ENCODE results near the gene SEBOX.

Gene SEBOX, protein sequence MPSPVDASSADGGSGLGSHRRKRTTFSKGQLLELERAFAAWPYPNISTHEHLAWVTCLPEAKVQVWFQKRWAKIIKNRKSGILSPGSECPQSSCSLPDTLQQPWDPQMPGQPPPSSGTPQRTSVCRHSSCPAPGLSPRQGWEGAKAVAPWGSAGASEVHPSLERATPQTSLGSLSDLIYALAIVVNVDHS

DNA sequence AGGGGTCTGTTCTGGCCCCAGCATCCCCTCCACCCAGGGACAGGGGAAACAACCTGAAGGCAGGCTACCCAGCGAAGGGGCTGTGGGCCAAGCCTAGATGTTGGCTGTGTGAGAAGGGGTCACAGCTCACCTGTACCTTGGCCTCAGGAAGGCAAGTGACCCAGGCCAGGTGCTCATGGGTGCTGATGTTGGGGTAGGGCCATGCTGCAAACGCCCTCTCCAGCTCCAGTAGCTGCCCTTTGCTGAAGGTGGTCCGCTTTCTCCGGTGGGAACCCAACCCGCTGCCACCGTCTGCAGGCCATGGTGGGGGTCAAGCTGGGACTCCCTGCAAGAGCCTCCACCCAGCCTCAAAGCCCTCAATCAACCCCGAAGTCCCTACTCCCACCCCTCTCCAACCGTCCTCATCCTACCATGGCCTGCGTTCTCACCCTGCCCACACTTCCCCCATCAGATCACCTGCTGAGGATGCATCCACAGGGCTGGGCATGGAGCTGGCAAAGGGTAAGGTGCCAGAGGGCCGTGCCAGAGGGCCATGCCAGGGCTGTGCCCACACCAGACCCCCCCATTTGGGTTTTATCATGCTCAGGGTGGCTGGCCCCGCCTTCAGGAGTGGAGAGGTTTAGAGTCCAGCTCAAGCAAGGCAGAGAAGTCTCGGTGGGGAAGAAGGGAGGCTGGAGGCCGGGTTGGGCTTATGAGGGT lies at the start of gene SEBOX:
TSS of gene SEBOX (minus strand) at position 535 of the 699 bp plus-strand sequence. CDS start at position 487, 48 bp downstream.
- ATAC-seq (replicated peaks; ENCODE audit: extremely low read depth, poor library complexity, severe bottlenecking): no peak
- H3K36me3 Mint-ChIP-seq (ENCODE audit: insufficient read depth): peaks cover 18% of the 10 kb centered on the region

DNA sequence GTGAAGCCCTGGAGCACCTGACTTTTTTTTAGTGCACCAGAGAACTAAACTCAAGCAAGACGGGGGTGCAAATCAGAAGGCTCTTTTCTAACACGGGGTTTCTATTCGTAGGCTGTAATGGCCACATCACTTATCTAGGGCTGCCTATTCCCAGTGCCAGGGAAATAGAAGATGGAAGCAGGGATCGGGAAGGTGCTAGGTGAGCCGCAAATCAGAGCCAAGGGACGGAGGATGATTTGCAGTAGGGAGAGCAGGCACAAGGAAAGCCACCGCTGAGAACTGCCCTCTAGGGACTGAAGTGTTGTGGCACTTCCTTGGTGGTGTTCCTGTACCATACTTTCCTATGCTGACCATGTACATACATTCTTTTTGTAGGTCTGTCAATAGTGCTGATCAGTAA lies 48.8 kb upstream of the SEBOX start:
- no peak for DNase-seq (ENCODE audit: low spot score in 2 of 2)
- peaks cover 8% of the 10 kb centered on the region for H3K4me1 Mint-ChIP-seq
- no peaks in the 10 kb centered on the region for H3K9me3 Mint-ChIP-seq
- H3K36me3 Mint-ChIP-seq (ENCODE audit: insufficient read depth): no peaks in the 10 kb centered on the region
- no peak overlapping the region for H3K4me3 Mint-ChIP-seq
- H3K27me3 Mint-ChIP-seq: peaks cover 11% of the 10 kb centered on the region
- ATAC-seq (replicated peaks; ENCODE audit: extremely low read depth, poor library complexity, severe bottlenecking): no peak
- H3K27ac Mint-ChIP-seq (ENCODE audit: low read depth): no peak overlapping the region

More for the DNA sequence above, at the start of gene SEBOX:
- no peak for DNase-seq (ENCODE audit: low spot score in 2 of 2)
- Mint-ChIP-seq H3K4me3 (no peak within 1 kb of the TSS), H3K27ac (ENCODE audit: low read depth) (no peak within 1 kb of the TSS), H3K9me3 (no peaks in the 10 kb centered on the region), H3K4me1 (no peaks in the 10 kb centered on the region), H3K27me3 (no peaks in the 10 kb centered on the region)

DNA sequence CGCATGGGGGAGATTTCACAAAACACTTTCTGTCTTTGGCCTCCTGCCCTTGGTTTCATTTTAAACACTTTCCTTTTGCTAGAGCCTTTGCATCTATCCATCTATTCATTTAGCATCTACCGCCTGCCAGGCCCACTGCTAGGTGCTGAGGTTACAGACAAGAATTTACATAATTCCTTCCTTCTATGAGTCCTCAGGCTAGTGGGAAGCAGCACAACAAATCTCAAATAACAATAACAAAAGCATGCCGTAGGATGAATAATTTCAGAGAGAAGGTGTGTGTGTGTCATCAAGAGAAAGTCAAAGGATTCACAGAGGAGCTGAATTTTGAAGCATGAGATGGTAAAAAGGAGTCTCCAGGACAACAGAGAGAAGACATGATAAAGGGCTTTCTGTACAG lies 47.1 kb upstream of the SEBOX start:
- no peak for DNase-seq (ENCODE audit: low spot score in 2 of 2)
- Mint-ChIP-seq H3K27me3 (peaks cover 28% of the 10 kb centered on the region), H3K9me3 (no peaks in the 10 kb centered on the region), H3K27ac (ENCODE audit: low read depth) (no peak overlapping the region), H3K4me1 (peaks cover 7% of the 10 kb centered on the region), H3K36me3 (ENCODE audit: insufficient read depth) (no peaks in the 10 kb centered on the region), H3K4me3 (no peak overlapping the region)
- ATAC-seq (replicated peaks; ENCODE audit: extremely low read depth, poor library complexity, severe bottlenecking): no peak

DNA sequence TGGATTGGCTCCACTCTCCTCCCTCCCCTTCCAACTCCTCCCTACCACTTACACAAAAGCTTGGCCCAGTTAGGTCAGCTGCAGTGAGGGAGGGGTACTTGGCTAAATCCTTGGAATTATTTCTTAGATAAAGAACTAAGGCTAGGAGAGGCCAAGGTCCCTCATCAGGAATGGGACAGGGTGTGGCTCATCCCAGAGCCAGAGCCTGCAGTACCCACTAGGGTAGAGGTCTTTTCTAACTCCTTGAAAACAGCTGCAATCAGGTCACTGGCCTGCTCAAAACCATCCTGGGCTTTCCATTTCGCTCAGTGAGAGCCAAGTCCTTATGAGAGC lies 42.9 kb upstream of the SEBOX start:
- Mint-ChIP-seq H3K27ac (ENCODE audit: low read depth) (no peak overlapping the region), H3K36me3 (ENCODE audit: insufficient read depth) (peaks cover 2% of the 10 kb centered on the region), H3K9me3 (no peaks in the 10 kb centered on the region), H3K4me1 (no peaks in the 10 kb centered on the region), H3K27me3 (peaks cover 28% of the 10 kb centered on the region), H3K4me3 (no peak overlapping the region)
- no peak for DNase-seq (ENCODE audit: low spot score in 2 of 2)
- ATAC-seq (replicated peaks; ENCODE audit: extremely low read depth, poor library complexity, severe bottlenecking): no peak

DNA sequence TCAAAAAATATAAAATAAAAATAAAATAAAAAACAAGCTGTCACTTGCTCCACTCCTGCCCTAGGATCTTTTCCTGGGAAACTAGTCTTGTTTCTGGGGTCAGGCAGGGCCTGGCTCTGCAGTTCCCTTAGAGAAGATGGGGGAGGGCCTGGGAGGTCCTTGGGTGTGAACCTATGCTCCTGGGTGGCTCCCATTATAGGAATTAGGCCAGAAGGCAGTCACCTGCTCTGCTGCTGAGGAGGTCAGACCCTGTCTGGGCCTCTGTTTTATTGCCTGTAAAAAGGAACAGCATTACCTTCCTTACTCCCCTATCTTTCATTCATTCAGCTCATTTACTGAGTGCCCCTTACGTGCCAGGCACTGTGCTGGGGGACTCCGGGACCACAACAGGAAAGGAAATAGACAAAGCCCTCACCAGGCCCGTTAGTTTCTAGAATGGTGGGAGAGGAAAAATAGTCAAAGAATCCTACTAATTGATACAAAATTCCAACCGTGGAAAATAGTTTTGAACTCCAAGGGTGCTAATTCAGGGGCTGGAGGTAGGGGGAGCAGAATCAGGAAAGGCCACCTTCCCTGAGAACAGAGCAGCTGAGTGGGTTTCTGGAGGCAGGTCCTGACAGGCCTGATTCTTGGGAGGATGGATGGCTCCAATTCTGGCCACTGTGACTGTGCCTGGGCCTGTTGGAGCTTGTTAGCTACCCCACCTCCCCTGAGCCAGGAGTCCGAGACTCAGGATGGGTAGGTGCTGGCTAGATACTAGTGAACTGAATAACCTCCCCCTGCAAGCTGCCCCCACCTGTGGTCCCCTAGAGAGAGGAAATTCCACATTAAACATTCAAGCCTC lies 42.4 kb upstream of the SEBOX start:
- no peak for DNase-seq (ENCODE audit: low spot score in 2 of 2)
- Mint-ChIP-seq H3K4me3 (peak overlapping the region; percentile 71), H3K27me3 (peaks cover 28% of the 10 kb centered on the region), H3K36me3 (ENCODE audit: insufficient read depth) (peaks cover 2% of the 10 kb centered on the region), H3K4me1 (no peaks in the 10 kb centered on the region), H3K27ac (ENCODE audit: low read depth) (no peak overlapping the region), H3K9me3 (no peaks in the 10 kb centered on the region)
- no peak for ATAC-seq (replicated peaks; ENCODE audit: extremely low read depth, poor library complexity, severe bottlenecking)

DNA sequence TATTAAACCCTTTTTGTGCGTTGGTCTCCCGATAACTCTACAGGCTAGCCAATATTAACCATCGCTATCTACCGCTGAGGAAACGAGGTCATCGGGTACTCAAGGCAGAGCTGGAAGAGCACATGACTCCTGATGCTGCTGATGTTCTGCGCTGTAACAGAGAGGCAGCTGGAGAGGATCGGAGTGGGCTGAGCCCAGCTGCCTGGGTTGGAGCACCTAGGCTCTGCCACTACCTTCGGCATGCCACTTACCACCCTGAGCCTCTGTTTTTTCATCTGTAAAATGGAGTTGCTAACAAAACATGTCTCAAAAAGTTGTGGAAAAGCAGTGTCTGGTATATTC lies 41.4 kb upstream of the SEBOX start:
- no peak overlapping the region for H3K27ac Mint-ChIP-seq (ENCODE audit: low read depth)
- peaks cover 28% of the 10 kb centered on the region for H3K27me3 Mint-ChIP-seq
- H3K4me1 Mint-ChIP-seq: no peaks in the 10 kb centered on the region
- peaks cover 2% of the 10 kb centered on the region for H3K36me3 Mint-ChIP-seq (ENCODE audit: insufficient read depth)
- DNase-seq (ENCODE audit: low spot score in 2 of 2) (no peak), ATAC-seq (replicated peaks; ENCODE audit: extremely low read depth, poor library complexity, severe bottlenecking) (no peak)
- peak overlapping the region; percentile 71 for H3K4me3 Mint-ChIP-seq
- no peaks in the 10 kb centered on the region for H3K9me3 Mint-ChIP-seq

DNA sequence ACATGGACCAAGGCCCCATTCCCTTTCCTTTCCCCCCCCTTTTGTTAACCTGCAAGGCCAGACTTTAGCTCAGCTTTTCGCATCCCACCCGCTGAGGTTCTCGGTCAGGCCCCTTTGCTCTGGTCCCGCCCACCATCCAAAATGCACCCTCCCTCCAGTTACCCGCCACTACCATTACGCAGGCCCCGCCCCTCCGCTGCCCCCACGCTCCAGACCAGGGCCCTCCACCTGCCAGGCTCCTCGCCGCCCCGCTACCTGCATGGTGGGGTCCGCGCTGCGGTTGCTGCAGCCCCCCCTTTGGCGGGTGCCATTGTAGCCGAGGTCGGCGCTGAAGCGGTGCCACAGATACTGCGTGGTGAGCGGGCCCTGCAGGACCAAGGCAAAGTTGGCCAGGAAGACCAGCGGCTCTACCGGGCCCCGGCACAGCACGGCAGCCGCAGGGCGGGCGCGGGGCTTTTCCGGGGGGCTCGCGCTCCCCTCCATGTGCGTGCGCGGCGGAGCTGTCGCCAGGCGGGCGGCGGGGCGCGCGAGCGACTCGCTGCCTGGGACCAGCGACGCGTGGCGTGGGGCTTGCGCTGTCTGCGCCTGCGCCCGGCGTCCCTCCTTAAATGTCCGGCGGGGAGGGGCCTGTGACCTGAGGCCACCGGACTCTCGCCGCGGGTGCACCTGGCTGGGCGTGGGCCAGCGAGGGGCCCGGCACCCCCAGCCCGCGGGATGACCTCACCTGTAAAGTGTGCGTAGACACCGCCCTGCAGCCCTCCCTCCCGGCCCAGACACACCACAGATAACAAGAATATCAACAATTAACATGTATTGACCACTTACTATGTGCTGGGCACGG lies 40.9 kb upstream of the SEBOX start, which contains the start of gene SLC46A1:
TSS of gene SLC46A1 (minus strand) at position 581 of the 841 bp plus-strand sequence. CDS start at position 483, 98 bp downstream.
- Mint-ChIP-seq H3K27ac (ENCODE audit: low read depth) (no peak within 1 kb of the TSS), H3K4me1 (no peaks in the 10 kb centered on the region), H3K9me3 (no peaks in the 10 kb centered on the region), H3K4me3 (peak within 1 kb of the TSS; percentile 71), H3K27me3 (peaks cover 24% of the 10 kb centered on the region), H3K36me3 (ENCODE audit: insufficient read depth) (peaks cover 2% of the 10 kb centered on the region)
- DNase-seq (ENCODE audit: low spot score in 2 of 2) (no peak), ATAC-seq (replicated peaks; ENCODE audit: extremely low read depth, poor library complexity, severe bottlenecking) (peak; percentile 54)

DNA sequence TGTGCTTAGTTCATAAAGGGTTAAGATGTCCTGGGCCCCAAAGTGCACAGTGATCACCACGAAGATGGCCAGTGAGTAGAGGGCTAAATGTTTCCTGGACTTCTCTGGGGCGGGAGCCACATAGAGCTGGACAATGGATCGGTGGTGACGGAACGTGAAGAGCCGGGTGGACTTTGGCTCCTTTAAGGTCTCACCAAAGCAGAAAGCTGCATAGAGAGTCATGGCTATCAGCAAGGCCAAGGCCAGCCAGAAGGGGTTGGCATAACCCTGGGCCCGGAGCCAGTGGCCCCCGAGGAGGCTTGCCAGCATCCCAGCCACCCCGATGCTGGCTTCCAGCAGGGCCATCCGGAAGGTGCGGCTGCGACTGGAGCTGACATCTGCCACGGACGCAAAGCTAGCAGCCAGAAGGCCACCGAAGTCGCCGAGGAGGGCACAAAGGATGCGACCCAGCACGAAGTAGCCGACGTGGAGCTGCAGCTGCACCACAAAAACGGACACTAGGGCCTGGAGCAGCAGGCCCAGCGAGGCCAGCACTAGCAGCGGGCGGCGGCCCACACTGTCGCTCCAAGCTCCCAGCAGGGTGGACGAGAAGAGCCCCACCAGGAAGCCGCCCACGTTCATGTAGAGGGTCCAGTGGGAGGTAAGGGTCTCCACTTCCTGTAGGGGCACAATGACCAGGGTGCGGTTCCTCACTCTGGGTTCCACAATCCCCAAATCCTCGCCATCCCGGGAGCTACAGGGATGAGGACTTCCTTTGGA lies 40.0 kb upstream of the SEBOX start:
- no peaks in the 10 kb centered on the region for H3K9me3 Mint-ChIP-seq
- H3K27ac Mint-ChIP-seq (ENCODE audit: low read depth): no peak overlapping the region
- no peak for ATAC-seq (replicated peaks; ENCODE audit: extremely low read depth, poor library complexity, severe bottlenecking)
- H3K4me1 Mint-ChIP-seq: no peaks in the 10 kb centered on the region
- H3K4me3 Mint-ChIP-seq: peak overlapping the region; percentile 71
- peaks cover 18% of the 10 kb centered on the region for H3K27me3 Mint-ChIP-seq
- peaks cover 2% of the 10 kb centered on the region for H3K36me3 Mint-ChIP-seq (ENCODE audit: insufficient read depth)
- DNase-seq (ENCODE audit: low spot score in 2 of 2): no peak

DNA sequence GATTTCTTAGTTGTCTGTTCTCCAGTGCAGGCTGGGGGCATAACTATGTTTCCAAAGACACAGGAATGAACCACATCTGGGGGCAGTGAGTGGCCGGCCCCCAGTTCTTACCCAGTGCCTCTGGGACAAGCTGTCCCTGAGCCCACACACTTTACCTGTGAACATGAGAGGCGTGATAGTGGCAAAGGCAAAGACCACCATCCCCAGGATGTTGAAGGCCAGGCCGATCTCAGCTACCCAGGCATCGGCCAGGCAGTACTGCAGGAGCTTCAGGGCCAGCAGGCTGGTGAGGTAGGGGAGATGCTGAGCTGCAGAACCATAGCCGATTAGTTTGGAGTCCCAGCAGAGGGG lies 39.4 kb upstream of the SEBOX start:
- H3K4me1 Mint-ChIP-seq: no peaks in the 10 kb centered on the region
- H3K36me3 Mint-ChIP-seq (ENCODE audit: insufficient read depth): peaks cover 2% of the 10 kb centered on the region
- ATAC-seq (replicated peaks; ENCODE audit: extremely low read depth, poor library complexity, severe bottlenecking): no peak
- DNase-seq (ENCODE audit: low spot score in 2 of 2): no peak
- no peaks in the 10 kb centered on the region for H3K9me3 Mint-ChIP-seq
- no peak overlapping the region for H3K27ac Mint-ChIP-seq (ENCODE audit: low read depth)
- H3K4me3 Mint-ChIP-seq: peak overlapping the region; percentile 71
- peaks cover 18% of the 10 kb centered on the region for H3K27me3 Mint-ChIP-seq

DNA sequence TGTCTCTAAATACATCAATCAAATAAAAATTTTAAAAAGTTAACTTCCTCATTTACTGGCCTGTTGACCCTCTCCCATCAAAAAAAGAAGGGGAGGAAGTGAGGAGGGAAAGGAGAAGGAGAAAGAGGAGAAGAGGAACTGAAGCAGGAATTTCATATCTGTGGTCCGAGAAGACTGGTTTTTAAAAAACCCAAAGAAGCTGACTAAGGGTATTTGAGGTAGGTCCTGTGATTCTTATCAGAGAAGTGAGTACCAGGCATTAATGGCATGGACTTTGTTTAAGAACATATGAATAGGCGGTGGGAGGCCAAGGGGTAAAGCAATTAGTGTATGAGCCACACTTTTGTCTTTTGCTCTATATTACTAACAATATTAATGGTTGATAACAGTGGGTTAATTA lies 39.0 kb upstream of the SEBOX start:
- H3K4me1 Mint-ChIP-seq: no peaks in the 10 kb centered on the region
- H3K27ac Mint-ChIP-seq (ENCODE audit: low read depth): peak overlapping the region; percentile 62
- H3K9me3 Mint-ChIP-seq: no peaks in the 10 kb centered on the region
- peak overlapping the region; percentile 71 for H3K4me3 Mint-ChIP-seq
- no peak for ATAC-seq (replicated peaks; ENCODE audit: extremely low read depth, poor library complexity, severe bottlenecking)
- H3K27me3 Mint-ChIP-seq: peaks cover 18% of the 10 kb centered on the region
- peaks cover 2% of the 10 kb centered on the region for H3K36me3 Mint-ChIP-seq (ENCODE audit: insufficient read depth)
- DNase-seq (ENCODE audit: low spot score in 2 of 2): no peak

DNA sequence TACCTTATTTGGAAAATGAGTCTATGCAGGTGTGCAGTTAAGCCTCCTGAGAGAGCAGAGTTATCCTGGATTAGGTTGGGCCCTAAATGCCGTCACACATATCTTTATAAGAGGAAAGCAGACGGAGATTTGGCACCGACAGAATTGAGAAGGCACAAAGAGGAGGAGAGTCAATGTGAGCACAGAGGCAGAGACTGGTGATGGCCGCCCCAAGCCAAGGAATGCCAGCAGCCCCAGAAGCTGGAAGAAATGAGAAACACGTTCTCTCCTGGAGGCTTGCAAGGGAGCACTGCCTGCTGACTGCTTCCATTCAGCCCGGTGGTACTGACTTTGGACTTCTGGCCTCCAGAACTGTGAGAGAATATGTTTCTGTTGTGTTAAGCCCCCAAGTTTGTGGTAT lies 37.8 kb upstream of the SEBOX start:
- ATAC-seq (replicated peaks; ENCODE audit: extremely low read depth, poor library complexity, severe bottlenecking) (no peak), DNase-seq (ENCODE audit: low spot score in 2 of 2) (no peak)
- H3K9me3 Mint-ChIP-seq: no peaks in the 10 kb centered on the region
- peak overlapping the region; percentile 65 for H3K27ac Mint-ChIP-seq (ENCODE audit: low read depth)
- no peak overlapping the region for H3K4me3 Mint-ChIP-seq
- peaks cover 7% of the 10 kb centered on the region for H3K27me3 Mint-ChIP-seq
- H3K4me1 Mint-ChIP-seq: no peaks in the 10 kb centered on the region
- H3K36me3 Mint-ChIP-seq (ENCODE audit: insufficient read depth): peaks cover 2% of the 10 kb centered on the region

DNA sequence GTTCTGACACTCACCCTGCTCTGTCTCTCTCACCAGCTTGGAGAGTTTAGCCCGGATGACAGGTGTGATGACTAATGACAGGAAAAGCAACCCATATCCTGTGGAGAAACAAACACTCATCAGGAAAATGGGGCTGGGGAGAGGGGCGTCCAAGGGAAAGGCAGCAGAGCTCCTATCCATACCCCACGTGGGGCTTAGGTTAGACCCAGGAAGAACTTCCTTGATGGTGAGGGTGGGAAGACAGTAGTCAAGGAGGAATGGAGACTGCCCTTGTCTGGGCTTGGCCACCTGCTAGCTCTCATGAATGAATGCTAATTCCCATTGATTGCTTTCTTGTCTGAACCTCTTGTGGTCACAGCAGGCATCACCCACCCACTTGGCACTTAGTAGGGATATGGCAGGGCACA lies 37.2 kb upstream of the SEBOX start:
- Mint-ChIP-seq H3K36me3 (ENCODE audit: insufficient read depth) (peaks cover 4% of the 10 kb centered on the region), H3K9me3 (no peaks in the 10 kb centered on the region), H3K4me3 (no peak overlapping the region), H3K4me1 (no peaks in the 10 kb centered on the region), H3K27ac (ENCODE audit: low read depth) (no peak overlapping the region), H3K27me3 (peaks cover 1% of the 10 kb centered on the region)
- ATAC-seq (replicated peaks; ENCODE audit: extremely low read depth, poor library complexity, severe bottlenecking): no peak
- DNase-seq (ENCODE audit: low spot score in 2 of 2): no peak
